GM18868 (cell line): Measurements from ENCODE around the gene MMP8.
A peak's percentile ranks its signal among the peaks of the same experiment; 100 is the strongest.

Experiments
- ATAC-seq: cut with Tn5 transposase; IDR thresholded peaks from one replicate; pipeline ENCODE4 v1.9.1; 2021; ENCODE audit warnings: mild to moderate bottlenecking, moderate library complexity; ENCODE audit not compliant: unreplicated experiment

Gene MMP8

GRCh38 chr11:102727890-102728289, 3.1 kb upstream of the MMP8 start:
- no peak for ATAC-seq

- ATAC-seq = no peak
Observed at GRCh38 chr11:102722821-102723220, 1.9 kb downstream of the MMP8 start.

- ATAC-seq = no peak
Observed at GRCh38 chr11:102719620-102720277, 5.0 kb downstream of the MMP8 start.

DNA sequence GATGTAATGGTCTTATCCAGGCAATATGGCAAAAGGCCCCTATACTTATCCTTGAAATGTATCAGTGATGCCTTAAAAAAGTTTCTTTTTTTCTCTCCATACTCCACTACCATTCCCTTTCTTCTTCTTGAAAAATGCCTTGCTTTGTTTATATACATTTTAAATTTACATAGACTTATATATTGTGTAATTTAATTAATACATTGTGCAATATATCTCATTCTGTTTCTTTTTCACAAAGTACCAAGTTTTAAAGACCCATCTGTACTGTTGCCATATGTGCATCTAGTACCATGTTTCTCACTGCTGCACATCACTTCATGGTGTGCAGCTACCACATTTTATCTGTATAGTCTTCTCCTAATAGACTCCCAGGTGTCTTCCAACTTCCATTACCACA, 7.5 kb downstream of the MMP8 start:
- no peak for ATAC-seq

DNA sequence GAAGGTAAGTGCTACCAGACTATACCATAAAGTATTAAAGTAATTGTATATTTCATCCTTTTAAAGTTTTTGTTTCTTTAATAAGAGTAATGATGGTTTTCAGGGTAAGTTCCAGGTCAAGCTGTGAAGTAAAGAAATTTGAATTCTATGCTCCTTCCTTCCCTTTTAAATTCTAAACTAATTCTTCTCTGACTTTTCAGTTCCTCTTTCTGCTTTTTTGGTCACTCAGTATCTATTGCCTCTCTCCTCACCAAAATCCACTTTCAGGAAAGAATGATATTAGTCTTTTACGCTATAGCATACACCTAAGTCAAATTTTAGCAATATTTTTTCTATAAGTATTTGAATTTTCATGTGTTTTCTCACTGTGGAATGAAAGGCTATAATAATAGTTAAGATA, 8.2 kb downstream of the MMP8 start:
- peak; percentile 67 for ATAC-seq

GRCh38 chr11:102712137-102712536, 12.6 kb downstream of the MMP8 start:
- ATAC-seq = no peak

GRCh38 chr11:102709201-102709945, 15.4 kb downstream of the MMP8 start:
- ATAC-seq = no peak

DNA sequence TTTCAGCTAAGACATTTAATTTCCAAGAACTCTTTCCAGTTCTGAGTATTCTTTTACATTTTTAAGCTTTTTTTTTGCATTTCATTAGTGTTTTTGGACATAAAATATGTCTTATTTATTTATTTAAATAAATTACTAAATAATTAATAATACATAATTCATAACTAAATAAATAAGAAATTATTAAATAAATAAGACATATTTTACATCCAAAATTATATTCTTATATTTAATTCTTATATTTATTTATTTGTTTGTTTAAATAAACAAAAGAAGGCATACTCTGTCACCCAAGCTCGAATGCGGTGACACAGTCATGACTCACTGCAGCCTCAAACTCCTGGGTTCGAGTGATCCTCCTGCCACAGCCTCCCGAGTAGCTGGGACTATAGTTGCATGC, 16.1 kb downstream of the MMP8 start:
- no peak for ATAC-seq

- no peak for ATAC-seq
Observed at GRCh38 chr11:102705626-102706025, 19.1 kb downstream of the MMP8 start, which contains the start of gene MMP27. MMP27 (minus strand) TSS chr11:102705769; CDS start chr11:102705714, 55 bp downstream.

DNA sequence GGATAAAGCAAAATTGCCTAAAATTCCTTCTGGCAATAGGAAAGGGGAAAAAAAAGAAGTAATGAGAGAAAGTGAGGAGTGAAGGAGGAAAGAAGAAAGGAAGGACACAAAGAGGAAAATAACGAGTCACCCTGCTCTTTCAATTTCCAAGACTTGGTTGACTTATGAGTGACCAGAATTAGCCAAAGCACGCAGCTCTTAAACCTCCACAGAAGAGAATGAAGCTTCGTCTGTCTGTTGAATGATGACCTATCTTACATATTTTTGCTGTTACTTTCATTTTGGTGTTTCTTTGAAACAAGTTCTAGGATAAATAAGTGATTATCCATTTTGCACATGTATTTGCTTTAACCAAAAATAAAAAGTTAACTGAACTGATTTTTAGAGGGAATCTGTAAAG, 19.9 kb downstream of the MMP8 start:
- no peak for ATAC-seq

DNA sequence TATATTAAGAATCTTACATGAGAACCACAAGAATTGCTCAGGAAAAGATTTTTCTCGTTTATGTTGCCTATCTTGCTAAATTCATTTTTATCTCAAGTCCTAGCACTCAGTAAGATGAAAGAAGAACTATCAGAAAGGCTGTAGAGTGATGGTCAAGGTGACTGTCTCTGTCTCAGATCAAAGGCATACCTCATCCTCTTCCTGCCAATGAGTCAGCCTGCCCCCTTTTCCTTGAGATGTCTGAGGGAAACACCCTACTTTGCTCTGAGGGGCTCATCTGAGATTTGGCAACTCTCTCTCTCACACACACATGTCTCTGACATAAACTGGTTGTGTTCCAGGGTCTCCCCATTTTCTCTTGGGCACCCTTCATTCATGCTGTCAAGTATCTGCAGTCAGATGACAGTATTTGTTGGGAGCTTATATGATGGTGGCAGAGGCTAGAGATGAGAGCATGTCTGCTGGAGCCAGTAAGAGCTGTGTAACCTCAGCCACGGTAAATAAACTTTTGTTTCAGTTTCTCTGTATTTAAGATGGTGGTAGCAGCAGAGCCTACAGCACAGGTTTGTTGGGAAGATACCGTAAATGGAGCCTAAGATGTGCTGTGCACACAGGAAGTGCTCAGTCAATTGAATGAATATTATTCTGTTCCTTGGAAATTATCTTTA, 20.8 kb downstream of the MMP8 start:
- no peak for ATAC-seq

GRCh38 chr11:102695201-102695600, 29.6 kb downstream of the MMP8 start:
- ATAC-seq = no peak

GRCh38 chr11:102685754-102686153, 39.0 kb downstream of the MMP8 start:
- no peak for ATAC-seq

- ATAC-seq = no peak
Observed at GRCh38 chr11:102685338-102685737, 39.4 kb downstream of the MMP8 start.

DNA sequence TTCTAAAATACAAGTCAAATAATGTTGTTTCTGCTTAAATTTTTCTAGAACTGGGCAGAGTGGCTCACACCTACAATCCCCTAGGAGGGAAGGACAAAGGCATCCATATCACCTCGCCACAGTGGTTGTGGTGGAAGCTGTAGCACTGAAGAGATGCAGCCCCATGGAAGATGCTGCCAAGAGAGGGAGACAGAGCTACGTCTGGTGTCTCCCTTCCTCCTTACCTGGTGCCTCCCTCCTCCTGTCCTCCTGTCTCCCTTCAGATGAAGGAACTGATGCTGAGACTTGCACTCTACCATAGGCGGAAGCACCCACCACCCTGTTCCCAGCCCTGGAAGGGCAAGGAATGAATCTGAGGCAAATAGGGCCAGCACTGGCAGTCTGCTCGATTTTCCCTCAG, 41.5 kb downstream of the MMP8 start:
- no peak for ATAC-seq

- ATAC-seq = no peak
Observed at GRCh38 chr11:102680945-102681344, 43.8 kb downstream of the MMP8 start.

GRCh38 chr11:102678022-102678421, 46.7 kb downstream of the MMP8 start:
- no peak for ATAC-seq

GRCh38 chr11:102676084-102676483, 48.7 kb downstream of the MMP8 start:
- no peak for ATAC-seq

GRCh38 chr11:102669664-102670063, 55.1 kb downstream of the MMP8 start:
- no peak for ATAC-seq

DNA sequence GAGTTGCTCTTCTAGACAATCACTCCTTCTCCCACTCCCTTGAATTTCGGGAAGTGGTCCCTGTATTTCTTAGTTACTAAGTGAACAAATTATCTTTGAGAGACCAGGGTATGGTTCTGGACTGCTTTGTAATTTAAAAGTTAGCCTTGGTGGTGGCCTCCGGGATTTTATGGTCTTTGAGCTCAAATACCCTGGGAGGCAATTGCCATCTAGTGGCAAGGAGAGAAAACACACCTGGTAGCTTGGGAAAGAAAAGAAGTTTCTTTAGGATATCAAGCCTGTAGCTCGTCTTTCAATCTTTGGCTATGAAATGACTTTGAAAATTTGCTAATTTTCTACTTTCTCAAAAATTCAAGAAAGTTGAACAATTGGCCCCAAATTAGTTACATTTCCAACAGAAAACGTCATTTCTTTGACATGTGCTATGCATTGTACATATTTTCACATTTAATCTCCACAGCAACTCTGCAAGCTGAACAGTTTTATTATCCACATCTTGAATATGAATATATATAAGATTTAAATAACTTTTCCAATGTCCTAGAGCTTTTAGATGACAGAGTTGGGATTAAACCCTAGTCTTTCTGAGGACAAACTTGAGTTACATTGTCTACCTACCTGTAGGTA, 58.3 kb downstream of the MMP8 start:
- peak; percentile 70 for ATAC-seq

GRCh38 chr11:102664001-102664752, 60.6 kb downstream of the MMP8 start:
- ATAC-seq = peak; percentile 79
